ENCODE measurements around the gene ELMO1. TPM values are rescaled to one million over a fixed set of nuclear protein-coding genes. Genes with fewer than 3 reads are reported as not detected.

The ELMO1 gene
- total and polyA plus RNA-seq, 10 of the 15 experiments (the other 5 are each of a cell fraction or from before 2014, with no cell fraction given), result 22.6 to 85.9 (median 56.6) TPM

DNA sequence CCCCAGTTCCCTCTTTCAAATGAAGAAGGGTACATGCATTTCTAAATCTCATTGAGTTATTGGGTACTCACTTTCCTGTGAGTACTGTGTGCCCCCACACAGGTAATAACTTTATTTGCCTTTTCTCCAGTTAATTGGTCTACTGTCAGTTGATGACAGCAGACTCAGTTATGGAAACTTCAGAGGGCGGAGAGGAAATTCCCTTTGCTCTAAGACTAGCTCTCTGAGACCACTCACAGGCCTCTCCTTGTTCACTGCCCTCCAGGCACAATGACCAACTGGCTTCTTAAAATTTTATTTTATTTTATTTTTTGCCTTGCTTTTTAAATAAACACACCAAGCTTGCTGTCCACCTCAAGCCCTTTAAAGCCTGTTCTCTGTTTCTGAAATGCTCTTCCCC lies 488.6 kb downstream of the ELMO1 start:
- no peak for FAIRE-seq
- RAD21 ChIA-PET (ENCODE audit: unreplicated experiment), result interaction anchor here (1.0 to 3.2 kb wide), 7 partner anchors 9 to 93 kb away, joined by 3 to 22 read pairs (median 3); no protein-coding TSS in a partner anchor
- Histone ChIP-seq H3K27me3 (replicated peaks in 1 of 2; ENCODE audit: control insufficient read depth in 2 of 2, insufficient read depth in 2 of 2, low read length in 1 of 2) (no peaks in the 10 kb centered on the region), H3K9ac (ENCODE audit: control insufficient read depth, insufficient read depth, low read length) (no peak overlapping the region), H3K4me3 (no peak overlapping the region), H3K27ac (ENCODE audit: control insufficient read depth, insufficient read depth) (no peak overlapping the region), H3K9me3 (replicated peaks; ENCODE audit: control insufficient read depth, insufficient read depth, low read length) (no peaks in the 10 kb centered on the region; the same call in 2 of the 3 replicates), H4K20me1 (ENCODE audit: control insufficient read depth, insufficient read depth) (no peaks in the 10 kb centered on the region), H3K4me1 (ENCODE audit: control insufficient read depth, insufficient read depth, low read length) (peaks cover 26% of the 10 kb centered on the region), H3K4me2 (ENCODE audit: control insufficient read depth, insufficient read depth) (no peak overlapping the region), H3K36me3 (ENCODE audit: control insufficient read depth in 2 of 2, insufficient read depth in 2 of 2, low read length in 1 of 2) (no peaks in the 10 kb centered on the region), H2AFZ (ENCODE audit: control insufficient read depth, low read depth, low read length) (no peak overlapping the region), H3K79me2 (ENCODE audit: control insufficient read depth, insufficient read depth, low read length) (no peaks in the 10 kb centered on the region)
- WGBS (ENCODE audit: insufficient coverage, insufficient replicate concordance, low lambda C conversion rate, missing lambda C conversion rate), result 100% methylated on average over 1 of the region's 1 CpG
- POLR2A ChIA-PET, result interaction anchor here (1.2 to 5.7 kb wide), 4 partner anchors 9 to 25 kb away, joined by 3 to 27 read pairs (median 8); no protein-coding TSS in a partner anchor
- intact Hi-C loops (cut with micrococcal nuclease; ENCODE audit: unreplicated experiment) (no loop called here), in situ Hi-C loops (cut with MboI) (no loop called here)
- no peak for DNase-seq (ENCODE audit: low read depth, low spot score)
- ATAC-seq, result peak; percentile 54
- CTCF ChIA-PET, result interaction anchor here (0.7 to 2.1 kb wide), 8 partner anchors 11 to 291 kb away, joined by 3 to 7 read pairs (median 5); no protein-coding TSS in a partner anchor
- SMC1A ChIA-PET (ENCODE audit: uncharacterized antibody, unreplicated experiment), result interaction anchor here (0.8 to 6.9 kb wide), 7 partner anchors 8 to 375 kb away, joined by 3 to 92 read pairs (median 7); no protein-coding TSS in a partner anchor
- no TSS peak for BruUV-seq (replicated peaks)
- no peak for TF ChIP-seq RB1 (IDR thresholded peaks at IDR 0.05; ENCODE audit: borderline replicate concordance)
- no peak for TF ChIP-seq SUZ12 (IDR thresholded peaks at IDR 0.05; ENCODE audit: unreplicated experiment)
- no peak for TF ChIP-seq ATF7 (IDR thresholded peaks at IDR 0.05; ENCODE audit: low read depth)
- peak; percentile 30; the same call in 1 of the 2 replicates for TF ChIP-seq MTA2 (IDR thresholded peaks at IDR 0.05; ENCODE audit: low read depth)
- TF ChIP-seq KDM1A (IDR thresholded peaks at IDR 0.05; ENCODE audit: borderline replicate concordance), result no peak
- TF ChIP-seq TCF3 (IDR thresholded peaks at IDR 0.05; ENCODE audit: borderline replicate concordance, insufficient read depth, low read depth, low read length), result no peak
- no peak for TF ChIP-seq USF2 (IDR thresholded peaks at IDR 0.05; ENCODE audit: borderline replicate concordance, low read depth, low read length)
- no peak for TF ChIP-seq HDAC2 (IDR thresholded peaks at IDR 0.05)
- TF ChIP-seq RAD21 (IDR thresholded peaks at IDR 0.05; ENCODE audit: insufficient read depth, low read depth, low read length), result peak; percentile 28; the same call in 1 of the 2 replicates
- no peak for TF ChIP-seq SMC3 (IDR thresholded peaks at IDR 0.05; ENCODE audit: borderline replicate concordance, low read length)
- TF ChIP-seq NR2C1 (IDR thresholded peaks at IDR 0.05), result no peak
- TF ChIP-seq SRF (IDR thresholded peaks at IDR 0.05; ENCODE audit: low read depth in 2 of 2, low read length in 2 of 2), result no peak
- TF ChIP-seq, protein P1, sequence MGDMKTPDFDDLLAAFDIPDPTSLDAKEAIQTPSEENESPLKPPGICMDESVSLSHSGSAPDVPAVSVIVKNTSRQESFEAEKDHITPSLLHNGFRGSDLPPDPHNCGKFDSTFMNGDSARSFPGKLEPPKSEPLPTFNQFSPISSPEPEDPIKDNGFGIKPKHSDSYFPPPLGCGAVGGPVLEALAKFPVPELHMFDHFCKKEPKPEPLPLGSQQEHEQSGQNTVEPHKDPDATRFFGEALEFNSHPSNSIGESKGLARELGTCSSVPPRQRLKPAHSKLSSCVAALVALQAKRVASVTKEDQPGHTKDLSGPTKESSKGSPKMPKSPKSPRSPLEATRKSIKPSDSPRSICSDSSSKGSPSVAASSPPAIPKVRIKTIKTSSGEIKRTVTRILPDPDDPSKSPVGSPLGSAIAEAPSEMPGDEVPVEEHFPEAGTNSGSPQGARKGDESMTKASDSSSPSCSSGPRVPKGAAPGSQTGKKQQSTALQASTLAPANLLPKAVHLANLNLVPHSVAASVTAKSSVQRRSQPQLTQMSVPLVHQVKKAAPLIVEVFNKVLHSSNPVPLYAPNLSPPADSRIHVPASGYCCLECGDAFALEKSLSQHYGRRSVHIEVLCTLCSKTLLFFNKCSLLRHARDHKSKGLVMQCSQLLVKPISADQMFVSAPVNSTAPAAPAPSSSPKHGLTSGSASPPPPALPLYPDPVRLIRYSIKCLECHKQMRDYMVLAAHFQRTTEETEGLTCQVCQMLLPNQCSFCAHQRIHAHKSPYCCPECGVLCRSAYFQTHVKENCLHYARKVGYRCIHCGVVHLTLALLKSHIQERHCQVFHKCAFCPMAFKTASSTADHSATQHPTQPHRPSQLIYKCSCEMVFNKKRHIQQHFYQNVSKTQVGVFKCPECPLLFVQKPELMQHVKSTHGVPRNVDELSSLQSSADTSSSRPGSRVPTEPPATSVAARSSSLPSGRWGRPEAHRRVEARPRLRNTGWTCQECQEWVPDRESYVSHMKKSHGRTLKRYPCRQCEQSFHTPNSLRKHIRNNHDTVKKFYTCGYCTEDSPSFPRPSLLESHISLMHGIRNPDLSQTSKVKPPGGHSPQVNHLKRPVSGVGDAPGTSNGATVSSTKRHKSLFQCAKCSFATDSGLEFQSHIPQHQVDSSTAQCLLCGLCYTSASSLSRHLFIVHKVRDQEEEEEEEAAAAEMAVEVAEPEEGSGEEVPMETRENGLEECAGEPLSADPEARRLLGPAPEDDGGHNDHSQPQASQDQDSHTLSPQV (IDR thresholded peaks at IDR 0.05), result no peak
- no peak for TF ChIP-seq EED (IDR thresholded peaks at IDR 0.05; ENCODE audit: low read depth)
- no peak for TF ChIP-seq E2F8 (IDR thresholded peaks at IDR 0.05; ENCODE audit: low read depth, partially characterized antibody)
- TF ChIP-seq BRCA1 (IDR thresholded peaks at IDR 0.05; ENCODE audit: low read depth, low read length), result no peak
- no peak for TF ChIP-seq MTA3 (IDR thresholded peaks at IDR 0.05; ENCODE audit: borderline replicate concordance, low read length)
- TF ChIP-seq RUNX3 (IDR thresholded peaks at IDR 0.05; ENCODE audit: low read length), result peak; percentile 29; the same call in 1 of the 2 replicates

Measured in GM12878 (cell line).